ENCODE data around the gene HERPUD2.
"Not testable (repeated sequence)": the region's sequence is repeated elsewhere in the genome, so short reads cannot be mapped to it uniquely, and the experiment has no call there.

Gene HERPUD2

GRCh38 chr7:35593899-35594298, 101.0 kb downstream of the HERPUD2 start:
- no peak for DNase-seq (ENCODE audit: low read depth)
- TF ChIP-seq, protein P1, sequence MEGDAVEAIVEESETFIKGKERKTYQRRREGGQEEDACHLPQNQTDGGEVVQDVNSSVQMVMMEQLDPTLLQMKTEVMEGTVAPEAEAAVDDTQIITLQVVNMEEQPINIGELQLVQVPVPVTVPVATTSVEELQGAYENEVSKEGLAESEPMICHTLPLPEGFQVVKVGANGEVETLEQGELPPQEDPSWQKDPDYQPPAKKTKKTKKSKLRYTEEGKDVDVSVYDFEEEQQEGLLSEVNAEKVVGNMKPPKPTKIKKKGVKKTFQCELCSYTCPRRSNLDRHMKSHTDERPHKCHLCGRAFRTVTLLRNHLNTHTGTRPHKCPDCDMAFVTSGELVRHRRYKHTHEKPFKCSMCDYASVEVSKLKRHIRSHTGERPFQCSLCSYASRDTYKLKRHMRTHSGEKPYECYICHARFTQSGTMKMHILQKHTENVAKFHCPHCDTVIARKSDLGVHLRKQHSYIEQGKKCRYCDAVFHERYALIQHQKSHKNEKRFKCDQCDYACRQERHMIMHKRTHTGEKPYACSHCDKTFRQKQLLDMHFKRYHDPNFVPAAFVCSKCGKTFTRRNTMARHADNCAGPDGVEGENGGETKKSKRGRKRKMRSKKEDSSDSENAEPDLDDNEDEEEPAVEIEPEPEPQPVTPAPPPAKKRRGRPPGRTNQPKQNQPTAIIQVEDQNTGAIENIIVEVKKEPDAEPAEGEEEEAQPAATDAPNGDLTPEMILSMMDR (conservative IDR thresholded peaks at IDR 0.05; ENCODE audit: low read length): peak; percentile 20; the same call in 1 of the 2 replicates
- H3K4me3 ChIP-seq (ENCODE audit: low read length): no peak overlapping the region

- no peak for DNase-seq (ENCODE audit: low read depth)
- TF ChIP-seq, protein P1 (conservative IDR thresholded peaks at IDR 0.05; ENCODE audit: low read length): no peak
These were observed 106.3 kb downstream of the HERPUD2 start for GRCh38 chr7:35588647-35589046.

GRCh38 chr7:35584990-35585389, 109.9 kb downstream of the HERPUD2 start:
- TF ChIP-seq, protein P1 (conservative IDR thresholded peaks at IDR 0.05; ENCODE audit: low read length): no peak
- DNase-seq (ENCODE audit: low read depth): no peak
- no peak overlapping the region for H3K4me3 ChIP-seq (ENCODE audit: low read length)

More at GRCh38 chr7:35588647-35589046, 106.3 kb downstream of the HERPUD2 start:
- no peak overlapping the region for H3K4me3 ChIP-seq (ENCODE audit: low read length)

DNA sequence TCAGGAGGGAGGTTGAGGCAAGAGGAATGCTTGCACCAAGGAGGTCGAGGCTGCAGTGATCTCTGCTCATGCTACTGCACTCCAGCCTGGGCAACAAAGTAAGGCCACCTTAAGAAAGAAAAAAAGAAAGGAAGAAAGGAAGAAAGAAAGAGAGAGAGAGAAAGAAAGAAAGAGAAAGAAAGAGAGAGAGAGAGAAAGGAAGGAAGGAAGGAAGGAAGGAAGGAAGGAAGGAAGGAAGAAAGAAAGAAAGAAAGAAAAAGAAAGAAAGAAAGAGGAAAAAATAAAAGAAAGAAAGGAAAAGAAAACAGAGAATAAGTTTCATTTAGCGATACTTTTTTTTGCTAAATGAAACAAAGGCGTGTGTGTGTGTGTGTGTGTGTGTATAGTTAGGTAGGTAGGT, 110.4 kb downstream of the HERPUD2 start:
- not testable (repeated sequence) for DNase-seq (ENCODE audit: low read depth); H3K4me3 ChIP-seq (ENCODE audit: low read length)
